Measurements from ENCODE around the gene TMBIM6. TPM values are rescaled to one million over a fixed set of nuclear protein-coding genes. Genes with fewer than 3 reads are reported as not detected.
"Not testable (repeated sequence)": the region's sequence is repeated elsewhere in the genome, so short reads cannot be mapped to it uniquely, and the experiment has no call there.

TMBIM6 gene
- total RNA-seq, 6 experiments from 2014 or later = 471 to 545 (median 497) TPM

- TF ChIP-seq, protein P1, sequence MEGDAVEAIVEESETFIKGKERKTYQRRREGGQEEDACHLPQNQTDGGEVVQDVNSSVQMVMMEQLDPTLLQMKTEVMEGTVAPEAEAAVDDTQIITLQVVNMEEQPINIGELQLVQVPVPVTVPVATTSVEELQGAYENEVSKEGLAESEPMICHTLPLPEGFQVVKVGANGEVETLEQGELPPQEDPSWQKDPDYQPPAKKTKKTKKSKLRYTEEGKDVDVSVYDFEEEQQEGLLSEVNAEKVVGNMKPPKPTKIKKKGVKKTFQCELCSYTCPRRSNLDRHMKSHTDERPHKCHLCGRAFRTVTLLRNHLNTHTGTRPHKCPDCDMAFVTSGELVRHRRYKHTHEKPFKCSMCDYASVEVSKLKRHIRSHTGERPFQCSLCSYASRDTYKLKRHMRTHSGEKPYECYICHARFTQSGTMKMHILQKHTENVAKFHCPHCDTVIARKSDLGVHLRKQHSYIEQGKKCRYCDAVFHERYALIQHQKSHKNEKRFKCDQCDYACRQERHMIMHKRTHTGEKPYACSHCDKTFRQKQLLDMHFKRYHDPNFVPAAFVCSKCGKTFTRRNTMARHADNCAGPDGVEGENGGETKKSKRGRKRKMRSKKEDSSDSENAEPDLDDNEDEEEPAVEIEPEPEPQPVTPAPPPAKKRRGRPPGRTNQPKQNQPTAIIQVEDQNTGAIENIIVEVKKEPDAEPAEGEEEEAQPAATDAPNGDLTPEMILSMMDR (IDR thresholded peaks at IDR 0.05) = peak; percentile 83
- no peaks in the 10 kb centered on the region for H3K9me3 Mint-ChIP-seq
- H3K27me3 Mint-ChIP-seq (ENCODE audit: insufficient read depth) = peaks cover 10% of the 10 kb centered on the region
- peaks cover 19% of the 10 kb centered on the region for H3K4me1 Mint-ChIP-seq (ENCODE audit: low read depth)
- H3K4me3 Mint-ChIP-seq = no peak overlapping the region
- no peak overlapping the region for H3K27ac Mint-ChIP-seq
- no peaks in the 10 kb centered on the region for H3K36me3 Mint-ChIP-seq (ENCODE audit: low read depth)
- DNase-seq = no peak
Observed at GRCh38 chr12:49777800-49778748, 36.7 kb downstream of the TMBIM6 start.

GRCh38 chr12:49779581-49779980 lies 38.2 kb downstream of the TMBIM6 start:
- H3K4me1 Mint-ChIP-seq (ENCODE audit: low read depth) = peaks cover 33% of the 10 kb centered on the region
- H3K9me3 Mint-ChIP-seq = no peaks in the 10 kb centered on the region
- TF ChIP-seq, protein P1 (IDR thresholded peaks at IDR 0.05) = no peak
- H3K27me3 Mint-ChIP-seq (ENCODE audit: insufficient read depth) = peaks cover 17% of the 10 kb centered on the region
- H3K4me3 Mint-ChIP-seq = no peak overlapping the region
- H3K27ac Mint-ChIP-seq = no peak overlapping the region
- no peaks in the 10 kb centered on the region for H3K36me3 Mint-ChIP-seq (ENCODE audit: low read depth)
- no peak for DNase-seq

GRCh38 chr12:49780914-49781313 lies 39.6 kb downstream of the TMBIM6 start:
- Mint-ChIP-seq H3K4me1 (ENCODE audit: low read depth) (peaks cover 42% of the 10 kb centered on the region), H3K27me3 (ENCODE audit: insufficient read depth) (peaks cover 14% of the 10 kb centered on the region)
- not testable (repeated sequence) for H3K36me3 Mint-ChIP-seq (ENCODE audit: low read depth); H3K27ac Mint-ChIP-seq; H3K4me3 Mint-ChIP-seq; DNase-seq; H3K9me3 Mint-ChIP-seq

DNA sequence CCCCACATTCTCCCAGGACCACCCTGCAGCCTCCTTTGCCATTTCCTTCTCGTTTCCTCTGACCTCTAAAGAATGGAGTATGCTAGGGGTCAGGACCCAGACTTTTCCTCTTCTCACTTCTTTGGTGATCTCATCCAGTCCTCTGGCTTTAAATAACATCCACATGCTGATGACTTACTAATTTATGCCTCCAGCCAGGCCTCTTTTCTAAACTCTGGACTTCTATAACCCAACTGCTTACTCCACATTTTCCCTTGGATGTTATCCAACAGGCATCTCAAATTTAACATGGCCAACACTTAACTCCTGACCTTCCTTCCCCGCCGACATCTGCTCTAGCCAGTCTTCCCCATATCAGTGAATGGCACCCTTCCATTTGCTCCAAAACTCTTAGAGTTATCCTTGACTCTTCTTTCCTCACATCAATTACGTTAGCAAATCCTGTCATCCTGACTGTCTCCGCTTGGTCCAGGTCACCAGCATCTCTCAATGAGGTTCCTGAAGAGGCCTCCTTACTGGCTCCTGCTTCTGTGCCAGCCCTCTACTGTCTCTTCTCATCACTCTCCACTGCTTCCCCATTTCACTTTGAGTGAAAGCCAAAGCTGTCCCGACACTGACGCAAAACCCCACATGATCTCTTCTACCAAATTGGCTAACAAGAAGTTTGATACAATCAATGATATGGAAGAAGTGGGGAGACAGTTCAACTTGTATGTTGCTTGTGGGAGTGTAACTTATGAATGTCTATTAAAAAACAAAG lies 42.7 kb downstream of the TMBIM6 start:
- TF ChIP-seq, protein P1 (IDR thresholded peaks at IDR 0.05) = no peak
- DNase-seq = peak; percentile 71
- Mint-ChIP-seq H3K9me3 (peaks cover 5% of the 10 kb centered on the region; the same call in 1 of the 2 replicates), H3K27ac (peak overlapping the region; percentile 72), H3K36me3 (ENCODE audit: low read depth) (peaks cover 12% of the 10 kb centered on the region), H3K4me1 (ENCODE audit: low read depth) (peaks cover 23% of the 10 kb centered on the region), H3K27me3 (ENCODE audit: insufficient read depth) (peaks cover 18% of the 10 kb centered on the region), H3K4me3 (peak overlapping the region; percentile 2; the same call in 1 of the 2 replicates)

DNA sequence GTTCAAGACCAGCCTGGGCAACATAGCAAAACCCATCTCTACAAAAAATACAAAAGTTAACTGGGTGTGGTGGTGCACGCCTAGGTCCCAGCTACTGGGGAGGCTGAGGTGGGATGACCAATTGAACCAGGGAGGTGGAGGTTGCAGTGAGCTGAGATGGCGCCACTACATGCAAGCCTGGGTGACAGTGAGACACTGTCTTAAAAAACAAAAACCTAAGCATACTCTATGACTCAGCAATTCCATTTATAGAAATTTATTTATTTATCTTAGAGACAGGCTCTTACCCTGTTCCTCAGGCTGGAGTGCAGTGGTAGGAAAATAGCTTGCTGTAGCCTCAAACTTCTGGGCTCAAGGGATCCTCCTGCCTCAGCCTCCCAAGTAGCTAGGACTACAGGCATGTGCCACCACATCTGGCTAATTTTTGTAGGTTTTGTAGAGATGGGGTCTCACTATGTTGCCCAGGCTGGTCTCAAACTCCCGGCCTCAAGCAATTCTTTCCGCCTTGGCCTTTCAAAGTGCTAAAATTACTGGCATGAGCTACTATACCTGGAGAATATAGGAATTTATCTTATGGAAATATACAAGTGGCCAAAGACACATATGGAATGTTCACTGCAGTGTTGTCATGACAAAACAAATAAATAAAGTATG lies 43.5 kb downstream of the TMBIM6 start:
- Mint-ChIP-seq H3K4me1 (ENCODE audit: low read depth) (peaks cover 23% of the 10 kb centered on the region), H3K9me3 (peaks cover 5% of the 10 kb centered on the region; the same call in 1 of the 2 replicates), H3K36me3 (ENCODE audit: low read depth) (peaks cover 12% of the 10 kb centered on the region), H3K27me3 (ENCODE audit: insufficient read depth) (peaks cover 16% of the 10 kb centered on the region), H3K4me3 (peak overlapping the region; percentile 2; the same call in 1 of the 2 replicates), H3K27ac (peak overlapping the region; percentile 72)
- DNase-seq = peak; percentile 42
- TF ChIP-seq, protein P1 (IDR thresholded peaks at IDR 0.05) = no peak
